Left lobe of liver (tissue), 2 donors: ENCODE data around the gene USH1C. TPM values are rescaled to one million over a fixed set of nuclear protein-coding genes. Genes with fewer than 3 reads are reported as not detected.
A peak's percentile ranks its signal among the peaks of the same experiment; 100 is the strongest.

Source experiments
- ATAC-seq: fragments of 200-7000 bp; cut with Tn5 transposase; one replicate; pipeline ENCODE4 v1.9.1; 2020; ENCODE audit warnings: mild to moderate bottlenecking, moderate library complexity
- DNase-seq: peaks from one replicate; pipeline ENCODE4 v3.0.0-alpha.2; 2020; ENCODE audit warnings: low spot score
- total RNA-seq: library from RNA; stranded (reverse); gene quantifications from one replicate; pipeline ENCODE4 v1.2.1, GENCODE V29; 2021
- donor health status: DM: no; HTN: no; CAD: no; lungs with moderate emphysema.
- donor health status: DM: no; HTN: yes; CAD: no.

Gene USH1C
- total RNA-seq, 1 donor from 2014 or later, result 1.2 TPM

DNA sequence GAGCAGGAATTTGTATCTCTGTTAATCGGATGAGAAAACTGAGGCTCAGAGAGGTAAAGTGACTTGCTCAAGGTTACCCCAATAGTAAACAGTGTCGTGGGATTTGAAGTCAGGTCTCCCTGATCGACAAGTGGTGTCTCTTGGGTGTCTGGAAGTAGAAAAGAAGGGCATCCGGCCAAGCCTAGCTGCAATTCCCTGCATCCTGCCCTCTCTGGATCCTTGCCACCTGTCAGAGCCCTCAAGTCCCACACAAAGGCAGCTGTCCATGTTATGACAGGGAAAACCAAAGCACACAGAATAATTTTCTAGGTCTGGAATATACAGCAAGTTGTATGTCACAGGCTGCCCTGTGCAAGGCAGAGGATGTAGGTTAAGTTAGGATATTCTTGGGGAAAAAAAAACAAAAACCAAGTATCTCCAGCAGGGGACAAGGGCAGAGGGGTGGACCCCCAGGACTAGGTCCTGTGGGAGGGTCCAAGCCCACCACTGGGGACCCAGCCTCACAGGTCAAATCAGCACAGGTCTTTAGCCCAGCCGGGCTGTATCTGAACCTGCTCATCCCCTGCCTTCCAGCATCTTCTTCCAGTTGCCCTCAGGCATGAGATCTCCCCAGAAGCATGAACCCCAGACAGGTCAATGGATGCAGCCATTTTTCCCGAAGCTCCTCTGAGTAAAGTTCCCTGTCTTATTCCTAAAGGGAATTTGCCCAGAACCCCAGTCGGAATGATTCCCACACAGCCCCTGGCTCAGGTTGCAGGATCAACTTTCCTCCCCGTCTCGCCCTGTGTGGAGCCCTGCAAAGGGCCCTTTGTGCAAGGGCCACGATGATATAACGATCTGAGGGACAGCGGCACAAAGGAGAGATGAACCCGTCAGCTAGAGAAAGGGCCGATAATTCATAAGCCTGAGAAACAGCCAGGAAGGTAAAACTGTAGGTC lies 15.0 kb downstream of the USH1C start:
- DNase-seq (no peak), ATAC-seq (peak; percentile 7)

DNA sequence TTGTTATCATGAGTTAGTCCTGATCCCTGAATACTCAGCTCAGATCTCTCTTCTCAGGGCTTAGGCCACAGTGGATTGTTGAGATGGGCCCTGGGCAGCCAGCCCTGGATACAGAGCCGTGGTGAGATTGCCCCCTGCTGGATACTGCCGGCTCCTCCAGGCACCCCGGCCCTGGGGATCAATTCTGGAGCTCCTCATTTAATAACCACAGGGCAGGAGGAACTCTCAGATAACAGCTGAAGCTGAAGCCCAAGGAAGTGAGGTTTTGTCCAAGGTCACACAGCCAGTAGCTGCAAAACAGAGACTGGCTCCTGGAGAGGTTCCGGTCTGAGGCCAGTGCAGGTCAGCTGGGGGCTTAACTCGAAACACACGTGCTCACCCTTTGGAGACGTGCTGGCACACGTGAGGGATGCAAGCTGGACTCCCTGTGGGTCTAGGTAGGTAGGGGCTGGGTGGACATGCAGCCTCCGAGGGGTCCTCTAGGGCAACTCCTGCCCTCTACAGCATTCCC lies 16.0 kb downstream of the USH1C start:
- DNase-seq (peak; percentile 59), ATAC-seq (peak; percentile 96)

GRCh38 chr11:17527628-17527995 lies 16.6 kb downstream of the USH1C start:
- DNase-seq (no peak), ATAC-seq (no peak)

DNA sequence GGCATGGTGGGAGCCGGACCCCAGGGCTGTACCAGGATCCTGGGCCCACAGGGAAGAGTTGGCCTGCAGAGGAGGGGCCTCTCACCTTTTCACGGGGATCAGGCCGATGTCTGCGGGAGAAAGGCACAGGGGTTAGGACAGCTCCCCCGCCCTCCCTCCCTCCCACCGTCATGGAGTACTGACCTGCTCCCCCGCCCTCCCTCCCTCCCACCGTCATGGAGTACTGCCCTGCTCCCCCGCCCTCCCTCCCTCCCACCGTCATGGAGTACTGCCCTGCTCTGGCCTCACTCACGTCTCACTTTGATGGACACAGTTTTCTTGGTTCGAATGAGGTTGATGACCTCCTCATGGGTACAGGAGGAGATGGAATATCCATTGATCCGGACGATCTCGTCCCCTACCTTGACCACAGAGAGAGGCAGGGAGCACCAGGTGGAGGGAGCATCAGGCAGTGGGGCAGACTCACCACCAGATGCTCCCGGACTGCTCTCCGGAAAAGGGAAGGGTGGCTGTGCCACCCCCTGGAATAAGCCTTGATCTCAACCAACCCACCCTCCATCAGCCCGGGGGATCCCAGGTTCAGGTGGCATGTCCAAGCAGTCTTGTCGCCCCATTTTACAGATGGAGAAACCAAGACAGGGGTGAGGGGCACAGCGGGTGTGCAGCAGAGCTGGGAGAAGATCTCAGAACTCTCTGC lies 17.1 kb downstream of the USH1C start:
- ATAC-seq, result no peak

DNA sequence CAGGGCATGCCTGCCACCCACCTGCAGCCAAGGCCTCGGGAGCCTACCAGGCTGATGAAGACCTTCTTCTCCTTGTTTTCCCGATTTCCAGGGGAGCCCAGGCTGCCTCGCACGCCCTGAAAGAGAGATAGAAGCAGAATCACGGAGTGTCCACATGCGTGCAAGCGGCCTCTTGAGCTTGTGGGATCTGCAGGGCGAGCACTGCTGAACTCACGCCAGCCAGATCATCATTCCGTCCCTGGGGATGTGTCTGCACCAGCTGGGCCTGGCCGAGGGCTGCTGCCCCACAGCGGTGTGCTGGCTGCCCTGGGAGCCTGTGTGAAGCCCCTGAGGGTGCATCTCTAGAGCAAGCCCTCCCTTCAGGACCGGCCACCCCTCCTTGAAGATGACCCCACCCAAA lies 17.9 kb downstream of the USH1C start:
- DNase-seq (no peak), ATAC-seq (no peak)

More for the DNA sequence above, 17.1 kb downstream of the USH1C start:
- no peak for DNase-seq

GRCh38 chr11:17525570-17525969 lies 18.6 kb downstream of the USH1C start:
- DNase-seq (no peak), ATAC-seq (no peak)

DNA sequence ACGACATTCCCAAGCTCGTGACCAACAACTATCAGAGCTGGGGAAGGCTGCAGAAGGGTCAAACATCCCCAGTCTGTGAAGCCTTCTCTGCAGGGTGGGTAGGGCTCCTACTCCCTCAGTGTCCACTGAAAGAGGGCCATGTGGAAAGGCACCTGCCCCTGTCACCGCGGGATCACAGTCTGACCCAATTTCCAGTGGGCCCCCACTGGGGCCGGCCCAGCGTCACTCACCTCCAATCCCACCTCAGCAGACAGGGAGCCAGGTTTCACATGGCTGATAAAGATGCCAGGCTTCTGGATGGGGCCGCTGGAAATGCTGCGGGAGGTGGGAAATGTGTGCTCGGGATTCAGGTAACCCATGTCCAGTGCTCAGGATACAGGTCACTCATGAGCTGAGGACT lies 20.0 kb downstream of the USH1C start:
- DNase-seq, result no peak
- ATAC-seq, result no peak

GRCh38 chr11:17522655-17523054 lies 21.6 kb downstream of the USH1C start:
- DNase-seq (no peak), ATAC-seq (no peak)

DNA sequence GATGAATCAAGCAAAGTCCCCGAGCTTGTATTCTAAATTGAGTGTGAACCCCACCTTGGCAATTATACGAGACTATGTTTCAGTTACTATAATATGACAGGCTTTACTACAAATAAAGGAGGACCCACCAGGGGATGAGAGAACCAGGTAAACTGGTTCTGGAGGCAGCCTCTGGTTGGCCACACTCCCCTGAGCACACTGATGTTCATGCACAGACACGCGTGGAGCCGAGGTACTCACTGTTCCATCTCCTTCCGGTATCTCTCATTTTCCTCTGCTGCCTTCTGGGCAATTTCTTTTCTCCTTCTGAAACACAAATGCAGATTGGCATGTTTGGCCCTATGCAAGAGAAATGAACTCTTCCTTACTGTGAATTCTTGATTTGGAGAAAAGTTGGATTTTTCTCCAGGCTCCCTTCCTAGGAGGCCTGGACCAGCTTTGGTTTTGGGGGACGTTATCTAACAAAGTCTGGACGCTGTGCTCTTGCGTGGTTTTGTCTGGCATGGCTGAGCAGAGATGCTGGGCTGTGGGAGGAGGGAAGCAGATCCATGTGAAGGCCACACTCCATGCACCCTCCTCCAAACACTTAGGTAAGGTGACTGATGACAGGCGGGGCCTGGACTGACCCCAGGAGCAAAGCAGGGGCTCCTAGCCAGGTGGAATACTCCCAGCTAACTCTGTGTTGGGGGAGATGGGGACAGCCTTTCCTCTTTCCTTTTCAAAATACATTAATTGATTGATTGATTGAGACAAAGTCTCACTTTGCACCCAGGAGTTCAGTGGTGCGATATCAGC lies 22.9 kb downstream of the USH1C start:
- DNase-seq, result no peak
- ATAC-seq, result no peak

- no peak for ATAC-seq
- DNase-seq, result no peak
Measured at GRCh38 chr11:17519061-17519885, 24.9 kb downstream of the USH1C start.

DNA sequence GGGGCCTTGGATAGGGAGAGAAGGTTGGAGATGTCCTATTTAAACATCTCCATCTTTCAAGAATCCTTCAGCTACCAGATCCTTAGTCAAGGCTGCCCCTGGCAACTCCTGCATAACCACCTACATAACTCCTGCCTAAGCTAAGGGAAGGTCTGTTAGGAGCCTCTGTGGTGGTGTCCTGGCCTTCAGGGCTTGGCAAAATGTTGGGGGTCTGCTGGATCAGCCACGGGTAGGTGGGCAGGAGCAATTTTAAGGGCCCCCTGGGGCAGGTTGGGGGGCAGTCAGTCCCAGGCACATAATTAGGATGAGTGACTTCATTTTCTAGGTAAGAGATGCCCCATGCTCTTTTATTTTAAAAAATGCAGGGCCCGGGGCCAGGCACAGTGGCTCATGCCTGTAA lies 25.9 kb downstream of the USH1C start:
- DNase-seq, result no peak

DNA sequence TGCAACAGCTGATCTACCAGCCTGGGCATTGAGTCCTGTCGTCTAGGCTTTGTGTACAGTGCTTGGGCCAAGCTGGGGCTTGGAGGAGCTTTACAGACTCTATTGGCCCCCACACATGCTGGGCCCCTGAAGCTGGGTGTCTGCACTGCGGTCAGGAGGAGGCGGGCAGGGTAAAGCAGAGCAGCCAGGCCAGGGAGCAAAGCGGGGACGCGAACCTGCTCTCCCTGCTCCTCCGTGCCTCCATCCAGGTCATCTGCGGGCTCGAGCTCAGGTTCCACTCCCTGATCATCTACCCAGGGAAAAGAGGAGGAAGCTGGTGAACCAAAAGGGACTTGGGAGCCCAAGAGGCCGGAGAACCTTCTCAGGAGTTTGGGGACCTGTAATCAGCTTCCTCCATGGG lies 27.0 kb downstream of the USH1C start:
- DNase-seq (no peak), ATAC-seq (no peak)

More for the DNA sequence above, 25.9 kb downstream of the USH1C start:
- no peak for ATAC-seq

DNA sequence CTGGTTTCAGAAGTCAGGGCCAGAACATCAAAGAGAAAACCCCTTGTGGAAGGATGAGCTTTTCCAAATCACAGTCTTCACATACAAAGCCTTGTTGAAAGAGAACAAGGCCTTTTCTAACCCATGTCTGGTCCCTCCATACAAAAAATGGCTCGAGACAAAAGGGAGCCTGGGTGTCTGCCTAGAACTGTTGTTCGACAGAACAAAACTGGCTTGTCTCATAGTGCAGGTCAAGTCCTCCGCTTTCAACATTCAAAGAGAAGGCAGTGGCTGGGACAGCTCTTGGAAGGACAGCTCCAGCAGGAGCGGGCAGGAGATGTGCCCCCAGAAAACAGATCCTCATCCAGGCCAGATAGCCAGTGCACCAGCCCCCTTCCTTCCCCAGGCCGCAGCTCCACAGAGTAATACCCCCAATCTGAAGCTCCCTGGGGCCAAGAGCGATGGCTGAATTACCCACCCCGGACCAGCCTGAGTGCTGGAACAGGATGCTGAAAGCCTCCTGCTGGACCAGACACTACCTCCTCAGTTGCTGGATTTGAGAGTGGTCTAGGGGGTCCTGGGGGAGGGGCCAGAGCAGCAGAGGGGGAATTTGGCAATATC lies 27.6 kb downstream of the USH1C start:
- DNase-seq (no peak), ATAC-seq (no peak)

DNA sequence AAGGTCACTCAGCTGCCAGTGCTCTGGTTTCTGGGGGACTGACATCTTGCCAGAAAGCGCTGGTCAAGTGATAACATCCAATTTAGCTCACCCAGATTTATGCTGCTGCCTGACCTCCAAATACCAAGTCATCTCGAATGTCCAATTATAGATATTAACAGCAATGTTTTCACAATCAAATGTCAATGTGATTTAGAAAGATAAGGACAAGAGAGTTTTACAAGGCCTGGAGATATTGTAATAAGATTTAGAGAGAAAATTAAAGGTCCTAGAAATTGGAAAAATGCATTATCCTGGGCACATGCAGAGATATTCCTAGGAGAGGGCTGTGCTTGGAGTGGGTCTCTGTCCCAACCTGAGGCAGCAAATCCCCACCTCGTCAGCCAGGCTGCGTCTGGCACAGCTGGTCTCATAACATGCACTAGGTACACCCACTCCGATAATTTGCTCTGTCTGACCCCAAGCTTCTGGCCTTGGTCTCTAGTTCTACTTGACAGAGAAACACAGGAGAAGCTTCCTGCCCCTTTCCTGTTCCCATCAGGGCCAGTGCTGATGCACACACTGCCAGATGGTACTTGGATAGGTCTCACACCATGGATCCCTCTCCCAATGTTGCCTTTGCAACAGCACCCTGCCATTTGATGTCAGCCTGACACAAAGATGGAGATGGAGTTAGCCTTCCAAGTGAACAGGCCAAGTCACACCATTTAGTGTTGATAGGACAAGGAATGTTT lies 28.6 kb downstream of the USH1C start:
- ATAC-seq (no peak), DNase-seq (no peak)

DNA sequence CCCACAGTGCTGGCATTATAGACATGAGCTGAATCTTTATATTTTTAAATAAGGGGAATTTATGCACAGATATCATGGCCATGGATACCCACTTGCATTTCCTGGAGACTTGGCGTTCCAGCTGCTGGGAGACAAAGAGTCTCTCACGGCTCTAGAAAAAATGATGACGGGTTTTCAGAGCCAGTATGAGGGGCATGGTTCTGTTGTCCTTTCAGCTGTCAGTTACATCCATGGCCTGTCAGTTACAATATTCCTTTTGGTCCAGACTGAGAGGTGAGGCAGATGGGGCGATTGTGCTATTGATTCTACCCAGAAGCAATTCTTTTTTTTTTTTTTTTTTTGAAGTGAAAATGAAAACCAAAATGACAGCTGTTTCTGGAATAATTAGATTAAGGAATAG lies 29.7 kb downstream of the USH1C start:
- no peak for DNase-seq
- ATAC-seq, result no peak

DNA sequence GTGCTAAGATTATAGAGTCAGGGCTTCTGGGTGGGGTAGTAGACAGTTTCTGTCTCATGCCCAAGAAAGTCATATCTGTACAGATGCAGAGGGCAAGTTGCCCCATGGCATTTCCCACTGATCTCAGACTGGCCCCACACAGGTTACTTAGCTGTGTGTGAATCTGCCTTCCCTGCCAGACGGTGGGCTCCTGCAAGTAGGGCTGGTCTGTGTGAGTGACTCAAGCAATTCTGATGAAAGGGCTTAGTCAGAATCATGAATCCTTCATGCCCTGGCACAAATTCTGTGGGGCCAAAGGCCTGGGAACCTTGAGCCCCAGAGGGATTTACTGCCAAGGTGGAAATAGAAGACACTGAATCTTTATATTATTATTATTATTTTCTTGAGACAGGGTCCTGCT lies 30.4 kb downstream of the USH1C start:
- DNase-seq, result no peak
- no peak for ATAC-seq

DNA sequence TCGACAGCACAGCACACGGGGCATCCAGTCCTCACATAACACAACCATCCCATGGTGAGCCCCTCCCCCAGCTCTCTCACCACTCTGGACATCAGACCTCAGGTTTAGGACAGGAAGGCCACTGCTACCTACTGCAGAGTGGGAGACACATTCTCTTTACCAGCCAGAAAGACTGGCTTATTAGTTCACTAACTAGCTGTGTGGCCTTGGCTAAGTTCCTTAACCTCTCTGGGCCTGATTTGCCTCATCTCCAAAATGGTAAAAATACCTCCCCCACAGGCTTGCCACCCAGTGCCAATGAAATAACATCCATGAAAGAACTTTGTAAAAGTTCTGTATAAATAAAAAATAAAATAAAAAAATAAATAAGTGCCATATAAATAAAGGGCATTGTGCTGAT lies 32.1 kb downstream of the USH1C start:
- DNase-seq, result no peak
- no peak for ATAC-seq

DNA sequence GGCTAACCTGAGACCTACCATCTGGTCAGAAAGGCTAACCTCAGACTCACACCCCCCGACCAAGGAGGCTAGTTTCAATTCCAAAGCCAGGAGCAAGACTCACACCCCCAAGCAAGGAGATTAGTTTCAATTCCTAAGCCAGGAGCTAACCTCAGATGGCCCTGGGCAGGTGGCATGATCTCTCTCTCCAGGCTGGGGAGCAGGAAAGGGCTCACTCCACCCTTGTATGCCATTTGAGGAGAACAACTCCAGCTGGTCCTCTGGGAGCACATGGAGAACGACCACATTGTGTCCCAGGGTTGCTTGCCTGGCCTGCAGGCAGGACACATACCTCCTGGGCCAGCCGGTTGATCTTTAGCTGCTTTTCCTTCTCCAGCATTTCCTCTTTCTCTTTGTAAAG lies 32.6 kb downstream of the USH1C start:
- DNase-seq, result no peak
- no peak for ATAC-seq

- ATAC-seq (no peak), DNase-seq (no peak)
Measured at GRCh38 chr11:17510507-17511206, 33.6 kb downstream of the USH1C start.
